ENCODE measurements around the gene CTNND2.
"Not testable (repeated sequence)": the region's sequence is repeated elsewhere in the genome, so short reads cannot be mapped to it uniquely, and the experiment has no call there.

CTNND2 gene

GRCh38 chr5:11329679-11330078, 574.6 kb downstream of the CTNND2 start:
- H3K9me3 ChIP-seq (ENCODE audit: control insufficient read depth in 1 of 2, low read length in 2 of 2): no peaks in the 10 kb centered on the region
- no peaks in the 10 kb centered on the region for H3K36me3 ChIP-seq (ENCODE audit: control insufficient read depth in 1 of 2, insufficient read depth in 2 of 2, low read length in 2 of 2)
- H3K4me1 ChIP-seq (ENCODE audit: control insufficient read depth in 1 of 2, insufficient read depth in 2 of 2, low read length in 2 of 2): peaks cover 0 to 3% of the 10 kb centered on the region in 2 donors
- no peak overlapping the region for H3K27ac ChIP-seq (ENCODE audit: low read length)
- H3K4me3 ChIP-seq (ENCODE audit: low read depth in 1 of 2, low read length in 2 of 2): no peak overlapping the region
- H3K27me3 ChIP-seq (ENCODE audit: low read depth, low read length): no peaks in the 10 kb centered on the region

GRCh38 chr5:11324521-11325289, 579.5 kb downstream of the CTNND2 start:
- Histone ChIP-seq H3K9me3 (ENCODE audit: control insufficient read depth in 1 of 2, low read length in 2 of 2) (no peaks in the 10 kb centered on the region), H3K36me3 (ENCODE audit: control insufficient read depth in 1 of 2, insufficient read depth in 2 of 2, low read length in 2 of 2) (no peaks in the 10 kb centered on the region), H3K4me3 (ENCODE audit: low read depth in 1 of 2, low read length in 2 of 2) (no peak overlapping the region), H3K27me3 (ENCODE audit: low read depth, low read length) (no peaks in the 10 kb centered on the region), H3K27ac (ENCODE audit: low read length) (no peak overlapping the region), H3K4me1 (ENCODE audit: control insufficient read depth in 1 of 2, insufficient read depth in 2 of 2, low read length in 2 of 2) (peaks cover 0 to 9% of the 10 kb centered on the region in 2 donors)

DNA sequence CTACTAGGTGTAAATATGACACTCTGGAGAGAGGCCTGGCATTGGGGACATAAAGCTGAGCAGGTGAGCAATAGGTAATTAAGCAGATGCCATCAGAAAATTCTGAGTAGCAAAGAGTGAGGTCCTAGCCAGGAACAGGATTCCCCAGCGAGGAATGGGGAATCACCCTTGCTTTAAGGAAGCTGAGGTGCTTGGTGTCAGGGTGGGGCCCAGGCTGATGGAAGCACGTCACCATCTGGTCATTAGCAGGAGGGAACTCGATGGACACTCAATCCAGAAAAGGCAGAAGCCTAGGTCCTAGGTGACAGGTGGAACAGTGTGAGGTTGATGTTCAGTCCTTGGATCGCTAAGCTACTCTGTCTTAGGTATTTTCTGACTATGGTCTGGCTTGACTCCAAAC, 580.5 kb downstream of the CTNND2 start:
- Histone ChIP-seq H3K4me3 (ENCODE audit: low read depth in 1 of 2, low read length in 2 of 2) (no peak overlapping the region), H3K27me3 (ENCODE audit: low read depth, low read length) (no peaks in the 10 kb centered on the region), H3K27ac (ENCODE audit: low read length) (no peak overlapping the region), H3K4me1 (ENCODE audit: control insufficient read depth in 1 of 2, insufficient read depth in 2 of 2, low read length in 2 of 2) (peaks cover 0 to 9% of the 10 kb centered on the region in 2 donors), H3K36me3 (ENCODE audit: control insufficient read depth in 1 of 2, insufficient read depth in 2 of 2, low read length in 2 of 2) (no peaks in the 10 kb centered on the region), H3K9me3 (ENCODE audit: control insufficient read depth in 1 of 2, low read length in 2 of 2) (no peaks in the 10 kb centered on the region)

DNA sequence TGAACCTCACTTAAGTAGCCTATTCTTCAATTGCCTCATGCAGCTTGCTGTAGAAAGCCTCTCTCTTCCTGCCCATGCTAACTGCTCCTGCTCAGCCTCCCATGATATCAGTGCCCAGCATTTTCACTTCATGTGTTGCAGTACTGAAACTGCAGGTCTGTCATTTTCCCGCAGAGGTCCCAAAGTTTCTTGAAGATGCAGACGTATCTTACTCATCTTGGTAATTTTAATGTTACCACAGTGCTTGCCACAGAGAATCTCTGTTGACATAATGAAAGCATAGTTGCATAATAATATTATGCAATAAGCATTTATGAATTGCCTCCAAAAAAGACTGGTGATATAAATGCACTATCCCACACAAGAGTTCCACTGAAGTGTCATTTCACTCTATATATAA, 582.1 kb downstream of the CTNND2 start:
- H3K27ac ChIP-seq (ENCODE audit: low read length): no peak overlapping the region
- H3K9me3 ChIP-seq (ENCODE audit: control insufficient read depth in 1 of 2, low read length in 2 of 2): no peaks in the 10 kb centered on the region
- H3K4me1 ChIP-seq (ENCODE audit: control insufficient read depth in 1 of 2, insufficient read depth in 2 of 2, low read length in 2 of 2): peaks cover 0 to 9% of the 10 kb centered on the region in 2 donors
- no peaks in the 10 kb centered on the region for H3K27me3 ChIP-seq (ENCODE audit: low read depth, low read length)
- no peak overlapping the region for H3K4me3 ChIP-seq (ENCODE audit: low read depth in 1 of 2, low read length in 2 of 2)
- no peaks in the 10 kb centered on the region for H3K36me3 ChIP-seq (ENCODE audit: control insufficient read depth in 1 of 2, insufficient read depth in 2 of 2, low read length in 2 of 2)

DNA sequence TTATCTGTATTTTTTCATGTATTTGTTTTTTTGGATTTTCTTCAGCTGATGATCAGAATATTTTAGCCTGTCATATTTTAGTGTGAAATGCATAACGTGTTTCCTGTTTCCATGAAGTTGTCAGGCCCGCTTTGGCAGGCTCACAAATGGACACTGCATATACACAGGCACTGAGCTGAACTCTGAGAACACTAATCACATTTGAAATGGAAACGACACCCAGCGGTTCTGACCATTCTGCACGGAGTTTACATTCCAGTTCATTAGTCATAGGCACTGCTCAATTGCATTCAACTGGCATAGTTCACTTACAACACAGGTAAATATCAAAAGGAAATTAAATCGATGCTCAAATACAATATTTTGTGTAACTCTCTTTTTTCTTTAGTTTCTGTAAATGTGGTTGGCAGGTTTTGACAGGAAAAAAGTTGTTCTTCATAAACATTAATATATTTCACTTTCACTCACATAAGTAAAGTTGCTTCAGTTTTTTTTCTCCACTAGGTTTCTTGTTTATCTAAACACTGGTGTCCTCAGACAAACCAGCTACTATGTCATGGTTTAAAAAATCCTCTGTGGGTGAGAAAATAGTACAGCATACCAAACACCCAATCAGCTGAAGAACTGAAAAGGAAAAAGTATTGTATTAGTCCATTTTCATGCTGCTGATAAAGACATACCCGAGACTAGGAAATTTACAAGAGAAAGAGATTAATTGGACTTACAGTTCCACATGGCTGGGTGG, 584.2 kb downstream of the CTNND2 start:
- Histone ChIP-seq H3K9me3 (ENCODE audit: control insufficient read depth in 1 of 2, low read length in 2 of 2) (no peaks in the 10 kb centered on the region), H3K4me3 (ENCODE audit: low read depth in 1 of 2, low read length in 2 of 2) (no peak overlapping the region), H3K4me1 (ENCODE audit: control insufficient read depth in 1 of 2, insufficient read depth in 2 of 2, low read length in 2 of 2) (peaks cover 0 to 9% of the 10 kb centered on the region in 2 donors), H3K27me3 (ENCODE audit: low read depth, low read length) (no peaks in the 10 kb centered on the region), H3K27ac (ENCODE audit: low read length) (no peak overlapping the region), H3K36me3 (ENCODE audit: control insufficient read depth in 1 of 2, insufficient read depth in 2 of 2, low read length in 2 of 2) (no peaks in the 10 kb centered on the region)

- not testable (repeated sequence) for H3K36me3 ChIP-seq (ENCODE audit: control insufficient read depth in 1 of 2, insufficient read depth in 2 of 2, low read length in 2 of 2); H3K27ac ChIP-seq (ENCODE audit: low read length); H3K27me3 ChIP-seq (ENCODE audit: low read depth, low read length); H3K4me1 ChIP-seq (ENCODE audit: control insufficient read depth in 1 of 2, insufficient read depth in 2 of 2, low read length in 2 of 2); H3K9me3 ChIP-seq (ENCODE audit: control insufficient read depth in 1 of 2, low read length in 2 of 2); H3K4me3 ChIP-seq (ENCODE audit: low read depth in 1 of 2, low read length in 2 of 2)
Measured at GRCh38 chr5:11313694-11314093, 590.6 kb downstream of the CTNND2 start.

DNA sequence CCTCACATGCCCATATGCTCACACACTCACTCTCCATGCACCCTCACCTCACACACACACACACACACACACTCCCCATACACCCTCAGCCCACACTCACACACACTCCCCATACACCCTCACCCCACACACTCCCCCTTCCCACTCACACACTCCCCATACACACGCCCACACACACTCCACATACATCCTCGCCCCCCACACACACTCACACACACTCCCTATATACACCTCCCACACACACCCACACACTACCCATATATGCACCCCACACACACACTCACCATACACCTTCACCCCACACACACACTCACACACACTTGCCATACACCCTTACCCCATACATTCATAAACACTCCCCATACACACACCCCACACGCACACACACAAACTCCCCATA, 592.5 kb downstream of the CTNND2 start:
- Histone ChIP-seq H3K4me1 (ENCODE audit: control insufficient read depth in 1 of 2, insufficient read depth in 2 of 2, low read length in 2 of 2) (no peaks in the 10 kb centered on the region), H3K9me3 (ENCODE audit: control insufficient read depth in 1 of 2, low read length in 2 of 2) (no peaks in the 10 kb centered on the region), H3K4me3 (ENCODE audit: low read depth in 1 of 2, low read length in 2 of 2) (no peak overlapping the region), H3K36me3 (ENCODE audit: control insufficient read depth in 1 of 2, insufficient read depth in 2 of 2, low read length in 2 of 2) (no peaks in the 10 kb centered on the region), H3K27ac (ENCODE audit: low read length) (no peak overlapping the region), H3K27me3 (ENCODE audit: low read depth, low read length) (no peaks in the 10 kb centered on the region)

DNA sequence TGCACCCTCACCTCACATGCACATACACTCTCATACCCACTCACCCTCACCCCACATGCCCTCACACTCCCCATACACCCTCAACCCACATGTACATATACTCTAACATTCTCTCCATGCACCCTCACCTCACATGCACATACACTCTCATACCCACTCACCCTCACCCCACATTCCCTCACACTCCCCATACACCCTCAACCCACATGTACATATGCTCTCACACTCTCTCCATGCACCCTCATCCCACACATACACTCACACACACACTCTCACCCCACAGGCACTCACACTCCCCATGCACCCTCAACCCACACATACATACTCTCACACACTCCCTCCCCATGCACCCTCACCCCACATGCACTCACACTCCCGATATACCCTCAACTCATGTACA, 593.0 kb downstream of the CTNND2 start:
- Histone ChIP-seq H3K9me3 (ENCODE audit: control insufficient read depth in 1 of 2, low read length in 2 of 2) (no peaks in the 10 kb centered on the region), H3K27me3 (ENCODE audit: low read depth, low read length) (no peaks in the 10 kb centered on the region), H3K36me3 (ENCODE audit: control insufficient read depth in 1 of 2, insufficient read depth in 2 of 2, low read length in 2 of 2) (no peaks in the 10 kb centered on the region), H3K4me3 (ENCODE audit: low read depth in 1 of 2, low read length in 2 of 2) (no peak overlapping the region), H3K27ac (ENCODE audit: low read length) (no peak overlapping the region), H3K4me1 (ENCODE audit: control insufficient read depth in 1 of 2, insufficient read depth in 2 of 2, low read length in 2 of 2) (no peaks in the 10 kb centered on the region)

- no peak overlapping the region for H3K27ac ChIP-seq (ENCODE audit: low read length)
- H3K4me3 ChIP-seq (ENCODE audit: low read depth in 1 of 2, low read length in 2 of 2): no peak overlapping the region
- no peaks in the 10 kb centered on the region for H3K9me3 ChIP-seq (ENCODE audit: control insufficient read depth in 1 of 2, low read length in 2 of 2)
- H3K27me3 ChIP-seq (ENCODE audit: low read depth, low read length): no peaks in the 10 kb centered on the region
- no peaks in the 10 kb centered on the region for H3K4me1 ChIP-seq (ENCODE audit: control insufficient read depth in 1 of 2, insufficient read depth in 2 of 2, low read length in 2 of 2)
- no peaks in the 10 kb centered on the region for H3K36me3 ChIP-seq (ENCODE audit: control insufficient read depth in 1 of 2, insufficient read depth in 2 of 2, low read length in 2 of 2)
Measured at GRCh38 chr5:11310158-11310557, 594.1 kb downstream of the CTNND2 start.

DNA sequence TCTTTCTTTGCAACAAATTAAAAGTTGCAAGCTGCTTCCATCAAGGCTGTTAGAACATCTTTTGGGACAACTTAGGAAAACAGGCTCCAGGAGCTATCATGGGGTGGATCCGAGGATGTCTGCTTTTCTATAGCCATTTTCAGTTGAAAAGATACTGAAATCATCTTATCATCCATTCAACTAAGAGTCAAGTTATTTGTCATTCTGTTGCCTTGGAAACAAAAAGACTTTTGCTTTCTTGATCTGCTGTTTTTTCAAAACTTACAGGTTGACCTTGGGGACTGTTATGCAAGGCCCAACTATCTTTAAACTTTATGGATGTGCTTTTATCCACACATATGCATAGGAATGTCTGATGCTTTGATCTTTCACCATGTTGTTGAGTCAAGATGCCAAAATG, 597.9 kb downstream of the CTNND2 start:
- no peaks in the 10 kb centered on the region for H3K9me3 ChIP-seq (ENCODE audit: control insufficient read depth in 1 of 2, low read length in 2 of 2)
- no peak overlapping the region for H3K27ac ChIP-seq (ENCODE audit: low read length)
- H3K4me3 ChIP-seq (ENCODE audit: low read depth in 1 of 2, low read length in 2 of 2): no peak overlapping the region
- no peaks in the 10 kb centered on the region for H3K36me3 ChIP-seq (ENCODE audit: control insufficient read depth in 1 of 2, insufficient read depth in 2 of 2, low read length in 2 of 2)
- no peaks in the 10 kb centered on the region for H3K4me1 ChIP-seq (ENCODE audit: control insufficient read depth in 1 of 2, insufficient read depth in 2 of 2, low read length in 2 of 2)
- no peaks in the 10 kb centered on the region for H3K27me3 ChIP-seq (ENCODE audit: low read depth, low read length)

- Histone ChIP-seq H3K27ac (ENCODE audit: low read length) (no peak overlapping the region), H3K9me3 (ENCODE audit: control insufficient read depth in 1 of 2, low read length in 2 of 2) (no peaks in the 10 kb centered on the region), H3K4me3 (ENCODE audit: low read depth in 1 of 2, low read length in 2 of 2) (no peak overlapping the region), H3K27me3 (ENCODE audit: low read depth, low read length) (no peaks in the 10 kb centered on the region), H3K36me3 (ENCODE audit: control insufficient read depth in 1 of 2, insufficient read depth in 2 of 2, low read length in 2 of 2) (no peaks in the 10 kb centered on the region), H3K4me1 (ENCODE audit: control insufficient read depth in 1 of 2, insufficient read depth in 2 of 2, low read length in 2 of 2) (no peaks in the 10 kb centered on the region)
Measured at GRCh38 chr5:11305245-11305644, 599.0 kb downstream of the CTNND2 start.

All from muscle layer of duodenum (tissue), 2 donors.